A673 (cell line): ENCODE results near the gene GRAMD1C. TPM values are rescaled to one million over a fixed set of nuclear protein-coding genes. Genes with fewer than 3 reads are reported as not detected.

Experiments
- BruUV-seq: library from RNA; stranded (reverse); fragments of 400-500 nt; replicated peaks from 2 replicates; lab custom pipeline; 2021; lab: Mats Ljungman, UMichigan
- CTCF ChIA-PET: fragments of 300-600 bp; sonication (Branson Sonifier 250); formaldehyde crosslinking; loops from one replicate; lab custom pipeline; 2022; ENCODE audit warnings: antibody characterized with exemption; lab: Charles Lee
- POLR2A ChIA-PET: fragments of 300-600 bp; sonication (Branson Sonifier 250); formaldehyde crosslinking; loops from one replicate; lab custom pipeline; 2022; ENCODE audit warnings: antibody characterized with exemption; ENCODE audit not compliant: low non-redundant PET; lab: Charles Lee
- DNase-seq: peaks from one replicate; pipeline ENCODE4 v3.0.0-alpha.2; 2015; ENCODE audit warnings: low spot score
- H3K27ac ChIP-seq: fragments of 200-600 bp; sonication (generic); 2 replicates; pipeline ENCODE4 v1.5.1; 2016; ENCODE audit warnings: mixed run types, low read depth, mild to moderate bottlenecking, mixed read lengths, antibody characterized with exemption, low read length; ENCODE audit not compliant: poor library complexity, severe bottlenecking
- H3K27me3 ChIP-seq: fragments of 200-600 bp; sonication (generic); replicated peaks from 2 replicates; pipeline ENCODE4 v1.6.1; 2017; ENCODE audit warnings: mixed run types, low read depth, mild to moderate bottlenecking, mixed read lengths, antibody characterized with exemption, low read length; ENCODE audit not compliant: insufficient read depth, poor library complexity
- H3K36me3 ChIP-seq: fragments of 200-600 bp; sonication (generic); 2 replicates; pipeline ENCODE4 v1.6.1; 2016; ENCODE audit warnings: mixed run types, mild to moderate bottlenecking, mixed read lengths, antibody characterized with exemption, low read length; ENCODE audit not compliant: insufficient read depth, poor library complexity, severe bottlenecking
- H3K4me1 ChIP-seq: fragments of 200-600 bp; sonication (generic); 2 replicates; pipeline ENCODE4 v1.6.1; 2017; ENCODE audit warnings: mixed run types, mild to moderate bottlenecking, mixed read lengths, antibody characterized with exemption, low read length; ENCODE audit not compliant: insufficient read depth, poor library complexity, severe bottlenecking
- H3K4me3 ChIP-seq: fragments of 200-600 bp; sonication (generic); 2 replicates; pipeline ENCODE4 v1.5.1; 2016; ENCODE audit warnings: low read depth, mixed run types, mild to moderate bottlenecking, mixed read lengths, low read length; ENCODE audit not compliant: poor library complexity, severe bottlenecking
- H3K9me3 ChIP-seq: fragments of 200-600 bp; sonication (generic); 2 replicates; pipeline ENCODE4 v1.6.1; 2016; ENCODE audit warnings: mixed run types, low read depth, mild to moderate bottlenecking, mixed read lengths, antibody characterized with exemption, low read length; ENCODE audit not compliant: poor library complexity, severe bottlenecking
- EZH2 ChIP-seq: fragments of 200-600 bp; sonication (generic); IDR thresholded peaks from 2 replicates; pipeline ENCODE4 v1.6.1; 2017; ENCODE audit warnings: borderline replicate concordance, low read depth, mild to moderate bottlenecking, mixed read lengths, antibody characterized with exemption, low read length; ENCODE audit not compliant: poor library complexity, severe bottlenecking
- intact Hi-C: fragments of 100-400 bp; cut with micrococcal nuclease; formaldehyde crosslinking; loops from one replicate; pipeline ENCODE4 v1.10.0; 2022; ENCODE audit not compliant: unreplicated experiment
- total RNA-seq: library from RNA; stranded (reverse); gene quantifications from 2 replicates; pipeline ENCODE4 v1.2.3, GENCODE V29; 2021
- TF ChIP-seq, protein P1 (sequence below): fragments of 300-800, 200-600 bp; sonication (generic); conservative IDR thresholded peaks from 2 replicates; pipeline ENCODE4 v1.5.1; 2017; ENCODE audit warnings: low read depth, mild to moderate bottlenecking, antibody characterized with exemption, low read length, moderate library complexity, mixed read lengths

Gene GRAMD1C
- total RNA-seq, 1 experiment from 2014 or later = 3.1 TPM

DNA sequence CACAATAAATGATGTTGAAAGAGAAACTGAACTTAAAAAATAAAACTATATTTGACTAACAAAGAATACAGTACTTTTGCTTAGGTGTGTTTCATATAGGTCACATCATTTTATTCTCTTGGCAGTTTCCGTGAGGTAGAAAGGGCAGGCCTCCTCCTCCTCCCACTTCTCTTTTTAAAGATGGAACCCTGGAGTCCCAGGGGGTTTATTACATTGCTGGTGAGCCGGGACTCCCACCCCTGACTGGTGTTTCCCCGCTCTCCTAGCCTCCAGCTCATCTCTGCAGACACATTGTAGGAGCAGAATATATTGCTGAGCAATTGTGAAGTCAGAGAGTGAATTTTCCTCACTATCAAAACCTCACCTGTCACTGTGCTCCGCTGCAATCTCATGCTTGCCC, 139.2 kb downstream of the GRAMD1C start:
- CTCF ChIA-PET = no interaction called here
- Histone ChIP-seq H3K27ac (no peak overlapping the region), H3K36me3 (no peaks in the 10 kb centered on the region), H3K4me1 (no peaks in the 10 kb centered on the region), H3K9me3 (no peaks in the 10 kb centered on the region), H3K27me3 (no peaks in the 10 kb centered on the region), H3K4me3 (no peak overlapping the region)
- DNase-seq = no peak
- POLR2A ChIA-PET = no interaction called here
- no TSS peak for BruUV-seq
- TF ChIP-seq, protein P1, sequence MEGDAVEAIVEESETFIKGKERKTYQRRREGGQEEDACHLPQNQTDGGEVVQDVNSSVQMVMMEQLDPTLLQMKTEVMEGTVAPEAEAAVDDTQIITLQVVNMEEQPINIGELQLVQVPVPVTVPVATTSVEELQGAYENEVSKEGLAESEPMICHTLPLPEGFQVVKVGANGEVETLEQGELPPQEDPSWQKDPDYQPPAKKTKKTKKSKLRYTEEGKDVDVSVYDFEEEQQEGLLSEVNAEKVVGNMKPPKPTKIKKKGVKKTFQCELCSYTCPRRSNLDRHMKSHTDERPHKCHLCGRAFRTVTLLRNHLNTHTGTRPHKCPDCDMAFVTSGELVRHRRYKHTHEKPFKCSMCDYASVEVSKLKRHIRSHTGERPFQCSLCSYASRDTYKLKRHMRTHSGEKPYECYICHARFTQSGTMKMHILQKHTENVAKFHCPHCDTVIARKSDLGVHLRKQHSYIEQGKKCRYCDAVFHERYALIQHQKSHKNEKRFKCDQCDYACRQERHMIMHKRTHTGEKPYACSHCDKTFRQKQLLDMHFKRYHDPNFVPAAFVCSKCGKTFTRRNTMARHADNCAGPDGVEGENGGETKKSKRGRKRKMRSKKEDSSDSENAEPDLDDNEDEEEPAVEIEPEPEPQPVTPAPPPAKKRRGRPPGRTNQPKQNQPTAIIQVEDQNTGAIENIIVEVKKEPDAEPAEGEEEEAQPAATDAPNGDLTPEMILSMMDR = no peak
- TF ChIP-seq EZH2 = no peak
- intact Hi-C loops = no loop called here

DNA sequence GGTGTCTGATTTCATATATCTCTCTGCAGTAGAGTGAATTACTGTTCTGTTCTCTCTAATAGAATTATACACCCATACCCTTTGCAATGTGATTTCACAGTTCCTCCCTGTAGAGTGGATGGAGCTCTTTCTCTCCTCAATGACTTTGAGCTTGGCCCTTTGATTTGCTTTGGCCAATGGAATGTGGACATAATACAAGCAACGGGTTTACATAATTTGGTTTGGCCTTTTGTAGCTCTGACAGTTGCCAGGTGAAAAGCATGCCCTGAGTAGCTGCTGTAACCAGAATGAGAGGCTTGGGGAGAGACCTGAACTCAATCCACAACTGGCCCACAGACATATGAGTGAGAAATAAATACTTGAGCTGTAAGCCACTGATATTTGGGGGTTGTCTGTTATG, 141.3 kb downstream of the GRAMD1C start:
- no peaks in the 10 kb centered on the region for H3K4me1 ChIP-seq
- no peak for TF ChIP-seq EZH2
- TF ChIP-seq, protein P1 = no peak
- H3K27me3 ChIP-seq = no peaks in the 10 kb centered on the region
- H3K9me3 ChIP-seq = no peaks in the 10 kb centered on the region
- no peak overlapping the region for H3K4me3 ChIP-seq
- DNase-seq = no peak
- no peaks in the 10 kb centered on the region for H3K36me3 ChIP-seq
- no TSS peak for BruUV-seq
- intact Hi-C loops = no loop called here
- H3K27ac ChIP-seq = no peak overlapping the region
- ChIA-PET CTCF (no interaction called here), POLR2A (no interaction called here)

DNA sequence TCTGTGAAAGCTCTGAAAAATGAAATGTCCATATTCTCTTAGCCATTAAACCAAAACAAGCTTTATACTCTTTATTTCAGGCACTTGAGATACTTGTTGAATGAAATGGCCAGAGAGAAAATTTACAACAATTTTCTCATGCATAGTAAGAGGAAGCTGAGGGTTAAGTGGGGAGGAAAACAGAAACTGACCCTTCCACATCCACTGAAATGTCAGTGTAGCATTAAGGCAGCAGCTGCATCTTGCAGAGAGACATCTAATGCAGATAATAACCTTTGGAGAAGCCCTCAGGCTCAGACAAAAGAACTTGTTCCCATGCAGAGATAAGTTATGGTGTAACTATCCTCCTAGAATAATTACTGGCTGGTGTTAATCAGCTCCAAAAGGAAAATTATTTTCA, 143.2 kb downstream of the GRAMD1C start:
- no TSS peak for BruUV-seq
- Histone ChIP-seq H3K36me3 (no peaks in the 10 kb centered on the region), H3K4me1 (no peaks in the 10 kb centered on the region), H3K27me3 (no peaks in the 10 kb centered on the region), H3K4me3 (no peak overlapping the region), H3K27ac (no peak overlapping the region), H3K9me3 (no peaks in the 10 kb centered on the region)
- DNase-seq = no peak
- TF ChIP-seq EZH2 = no peak
- TF ChIP-seq, protein P1 = no peak
- ChIA-PET POLR2A (no interaction called here), CTCF (no interaction called here)
- intact Hi-C loops = no loop called here
